NCI-H345 treated with DMSO at 0.1 percent for 48 hours (cell line): Measurements from ENCODE around the gene COG4.

Experiments
- DNase-seq: peaks from one replicate; lab custom pipeline; 2025; ENCODE audit not compliant: unreplicated experiment; lab: John Stamatoyannopoulos, UW

The COG4 gene

DNA sequence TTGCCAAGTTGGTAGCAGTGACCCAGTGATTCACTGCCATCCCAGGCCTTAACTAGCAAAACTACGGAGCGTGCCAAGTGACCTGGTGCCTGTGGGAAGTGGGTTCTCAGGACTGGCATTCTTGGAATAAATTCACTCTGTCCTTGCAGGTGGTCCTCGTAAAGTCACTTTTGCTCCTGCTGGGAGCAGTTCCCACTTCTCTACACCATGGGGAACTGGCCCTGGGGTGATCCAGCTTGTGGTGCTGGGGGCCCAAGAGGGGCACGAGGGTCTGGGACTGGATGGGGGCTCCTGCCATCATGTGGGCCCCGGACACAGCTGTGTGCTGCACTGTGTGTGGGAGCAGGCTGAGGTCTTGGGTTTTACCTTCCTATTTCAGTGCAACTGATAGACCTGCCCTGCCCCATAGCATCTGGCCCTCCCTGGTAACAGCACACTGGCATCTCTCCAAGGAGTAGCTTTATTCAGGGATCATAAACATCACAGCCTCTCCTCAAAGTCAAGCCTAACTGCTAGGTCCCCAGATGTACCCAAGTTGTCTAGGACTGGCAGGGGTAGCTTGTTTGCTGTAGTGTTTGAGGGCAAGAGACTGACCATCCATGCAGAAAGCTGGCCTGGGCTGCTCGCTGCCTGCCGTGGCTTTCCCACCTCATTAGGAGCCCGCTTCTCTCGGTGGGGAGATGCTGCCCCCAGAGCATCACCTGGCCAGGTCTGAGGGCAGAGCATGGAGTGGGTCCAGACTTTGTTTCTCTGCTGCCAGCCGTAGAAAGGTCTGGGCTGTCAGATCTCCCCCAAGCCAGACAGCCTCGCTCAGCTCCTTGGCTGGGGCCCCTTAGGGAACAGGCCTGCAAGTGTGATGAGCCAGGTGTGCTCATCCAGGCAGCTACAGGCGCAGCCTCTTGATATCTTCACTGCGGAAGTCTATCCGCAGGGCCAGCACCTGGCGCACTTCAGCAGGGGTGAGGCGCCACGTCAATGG is 42.9 kb downstream of the COG4 start:
- DNase-seq = no peak

DNA sequence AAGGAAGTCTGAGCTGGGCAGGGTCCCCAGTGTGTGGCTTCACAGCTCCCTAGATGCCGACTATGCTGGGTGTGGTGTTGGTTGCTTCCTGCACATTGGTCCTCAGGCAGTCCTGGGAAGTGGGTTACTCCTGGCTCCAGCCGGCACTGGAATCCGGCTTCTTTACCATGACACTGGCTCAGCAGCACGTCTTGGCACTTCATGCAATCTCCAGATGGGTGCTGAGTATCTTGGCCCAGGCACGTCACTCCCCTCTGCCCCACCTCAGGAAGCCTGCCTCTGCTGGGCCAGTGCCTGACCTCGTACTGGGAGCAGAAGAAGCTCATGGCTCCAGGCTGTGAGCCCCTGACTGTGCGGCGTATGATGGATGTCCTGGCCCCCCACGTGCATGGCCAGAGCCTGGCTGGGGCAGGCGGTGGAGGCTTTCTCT is 44.4 kb downstream of the COG4 start:
- no peak for DNase-seq

- DNase-seq = no peak
Measured at GRCh38 chr16:70478169-70478568, 45.2 kb downstream of the COG4 start.

- DNase-seq = no peak
Measured at GRCh38 chr16:70476272-70477020, 46.9 kb downstream of the COG4 start.

DNA sequence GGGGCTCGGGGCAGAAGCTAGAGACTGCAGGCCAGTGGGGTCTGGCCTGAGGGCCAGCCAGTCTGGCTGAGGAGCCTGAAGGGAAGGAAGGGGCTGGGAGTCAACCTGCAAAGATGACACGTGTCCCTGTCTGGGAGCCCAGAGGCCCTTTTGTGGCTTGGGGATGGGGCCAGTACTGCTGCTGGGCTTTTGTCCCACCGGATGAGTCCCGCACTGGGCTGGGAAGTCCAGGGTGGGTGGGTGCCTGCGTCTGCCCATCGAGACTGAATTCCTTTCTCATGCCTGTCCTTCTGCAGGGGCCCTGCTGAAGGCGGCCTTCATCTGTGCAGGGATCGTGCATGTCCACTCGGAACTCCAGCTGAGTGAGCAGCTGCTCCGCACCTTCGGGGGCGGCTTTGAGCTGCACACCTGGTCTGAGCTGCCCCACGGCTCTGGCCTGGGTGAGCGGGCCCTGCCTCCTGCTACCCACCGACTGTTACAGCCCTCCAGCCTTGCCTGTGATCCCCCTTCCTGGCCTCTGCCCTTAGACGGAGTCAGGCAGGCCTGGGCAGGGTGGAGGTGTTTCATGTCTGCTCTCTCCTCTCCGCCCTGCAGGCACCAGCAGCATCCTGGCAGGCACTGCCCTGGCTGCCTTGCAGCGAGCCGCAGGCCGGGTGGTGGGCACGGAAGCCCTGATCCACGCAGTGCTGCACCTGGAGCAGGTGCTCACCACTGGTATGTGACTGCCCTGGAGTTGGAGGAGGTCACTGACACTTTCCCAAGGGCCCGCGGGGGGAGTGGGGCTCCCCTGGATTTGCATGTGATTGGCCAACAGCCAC is 48.1 kb downstream of the COG4 start:
- no peak for DNase-seq

DNA sequence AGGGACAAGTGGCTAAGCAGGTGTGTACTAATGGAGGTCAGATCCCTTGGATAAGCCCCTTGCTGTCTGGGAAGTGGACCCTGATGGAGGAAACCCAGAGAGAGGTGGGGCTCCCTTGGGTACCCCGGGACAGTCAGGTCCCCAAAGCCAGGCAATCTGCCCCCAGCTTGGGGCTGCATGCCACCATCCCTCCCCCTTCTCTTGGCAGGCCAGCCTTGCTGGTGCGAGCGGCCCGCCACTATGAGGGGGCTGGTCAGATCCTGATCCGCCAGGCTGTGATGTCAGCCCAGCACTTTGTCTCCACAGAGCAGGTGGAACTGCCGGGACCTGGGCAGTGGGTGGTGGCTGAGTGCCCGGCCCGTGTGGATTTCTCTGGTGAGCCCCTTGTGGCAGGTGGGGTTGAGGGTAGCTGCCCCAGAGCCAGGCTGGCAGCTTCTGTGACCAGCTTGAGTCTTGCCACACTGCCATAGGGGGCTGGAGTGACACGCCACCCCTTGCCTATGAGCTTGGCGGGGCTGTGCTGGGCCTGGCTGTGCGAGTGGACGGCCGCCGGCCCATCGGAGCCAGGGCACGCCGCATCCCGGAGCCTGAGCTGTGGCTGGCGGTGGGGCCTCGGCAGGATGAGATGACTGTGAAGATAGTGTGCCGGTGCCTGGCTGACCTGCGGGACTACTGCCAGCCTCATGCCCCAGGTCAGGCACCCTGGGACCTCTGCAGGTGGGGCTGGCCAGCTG is 48.9 kb downstream of the COG4 start:
- no peak for DNase-seq

DNA sequence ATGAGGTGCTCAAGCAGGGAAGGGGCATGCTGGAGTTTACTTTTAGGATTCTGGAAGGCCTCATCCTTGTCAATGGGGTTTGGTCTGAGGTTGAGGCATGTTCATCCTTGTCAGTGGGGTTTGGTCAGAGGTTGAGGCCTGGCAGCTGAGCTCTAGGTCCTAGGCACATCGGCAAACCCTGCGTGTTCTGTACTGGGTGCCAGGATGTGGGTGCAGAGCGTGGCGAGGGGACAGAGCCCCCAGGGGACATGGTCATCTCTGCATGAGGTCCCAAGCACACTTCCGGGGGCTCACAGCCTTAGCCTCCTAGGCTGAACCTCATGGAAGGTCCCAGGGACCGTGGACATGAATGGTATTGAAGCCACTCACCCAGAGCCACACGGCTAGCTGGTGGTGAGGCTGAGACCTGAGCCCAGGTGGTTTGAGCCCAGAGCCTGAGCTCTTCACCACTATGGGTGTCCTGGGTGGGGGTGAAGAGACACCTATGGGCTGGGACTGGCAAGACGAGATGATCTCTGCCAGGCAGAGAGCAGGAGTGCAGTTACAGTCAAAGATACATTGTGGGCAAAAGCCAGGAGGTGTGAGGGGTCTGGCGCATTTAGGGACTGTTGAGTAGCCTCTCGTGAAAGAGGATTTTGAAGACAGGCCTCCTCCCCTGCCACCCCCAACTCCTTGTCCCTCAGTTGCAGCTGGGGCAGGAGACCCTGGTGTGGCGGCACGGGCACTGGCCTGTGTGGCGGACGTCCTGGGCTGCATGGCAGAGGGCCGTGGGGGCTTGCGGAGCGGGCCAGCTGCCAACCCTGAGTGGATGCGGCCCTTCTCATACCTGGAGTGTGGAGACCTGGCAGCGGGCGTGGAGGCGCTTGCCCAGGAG is 49.7 kb downstream of the COG4 start:
- no peak for DNase-seq

DNA sequence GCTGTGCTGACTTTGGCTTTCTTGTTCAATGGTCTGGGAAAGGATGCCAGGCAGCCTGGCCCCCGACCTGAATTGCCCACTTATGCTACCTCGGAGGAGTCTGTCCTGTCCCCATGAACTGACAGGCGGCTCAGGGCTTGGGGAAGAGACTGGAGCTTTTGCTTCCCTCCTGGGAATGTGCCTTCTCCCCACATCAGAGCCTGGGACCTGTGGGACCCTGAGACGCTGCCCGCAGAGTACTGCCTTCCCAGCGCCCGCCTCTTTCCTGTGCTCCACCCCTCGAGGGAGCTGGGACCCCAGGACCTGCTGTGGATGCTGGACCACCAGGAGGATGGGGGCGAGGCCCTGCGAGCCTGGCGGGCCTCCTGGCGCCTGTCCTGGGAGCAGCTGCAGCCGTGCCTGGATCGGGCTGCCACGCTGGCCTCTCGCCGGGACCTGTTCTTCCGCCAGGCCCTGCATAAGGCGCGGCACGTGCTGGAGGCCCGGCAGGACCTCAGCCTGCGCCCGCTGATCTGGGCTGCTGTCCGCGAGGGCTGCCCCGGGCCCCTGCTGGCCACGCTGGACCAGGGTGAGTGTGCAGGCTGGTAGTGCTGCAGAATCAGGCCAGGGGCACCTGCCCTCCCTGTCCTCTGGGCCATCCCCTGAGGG is 50.4 kb downstream of the COG4 start:
- no peak for DNase-seq

DNA sequence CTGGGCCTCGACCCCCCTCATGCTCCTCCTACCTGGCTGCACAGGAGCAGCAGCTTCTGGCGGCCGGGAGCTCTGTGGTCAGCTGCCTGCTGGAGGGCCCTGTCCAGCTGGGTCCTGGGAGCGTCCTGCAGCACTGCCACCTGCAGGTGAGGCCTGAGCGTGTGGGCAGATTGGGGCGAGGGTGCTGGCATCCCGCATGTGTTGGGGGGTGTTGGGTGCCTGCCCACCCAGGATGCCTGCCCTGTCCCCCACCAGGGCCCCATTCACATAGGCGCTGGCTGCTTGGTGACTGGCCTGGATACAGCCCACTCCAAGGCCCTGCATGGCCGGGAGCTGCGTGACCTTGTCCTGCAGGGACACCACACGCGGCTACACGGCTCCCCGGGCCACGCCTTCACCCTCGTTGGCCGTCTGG is 52.4 kb downstream of the COG4 start:
- DNase-seq = no peak

DNA sequence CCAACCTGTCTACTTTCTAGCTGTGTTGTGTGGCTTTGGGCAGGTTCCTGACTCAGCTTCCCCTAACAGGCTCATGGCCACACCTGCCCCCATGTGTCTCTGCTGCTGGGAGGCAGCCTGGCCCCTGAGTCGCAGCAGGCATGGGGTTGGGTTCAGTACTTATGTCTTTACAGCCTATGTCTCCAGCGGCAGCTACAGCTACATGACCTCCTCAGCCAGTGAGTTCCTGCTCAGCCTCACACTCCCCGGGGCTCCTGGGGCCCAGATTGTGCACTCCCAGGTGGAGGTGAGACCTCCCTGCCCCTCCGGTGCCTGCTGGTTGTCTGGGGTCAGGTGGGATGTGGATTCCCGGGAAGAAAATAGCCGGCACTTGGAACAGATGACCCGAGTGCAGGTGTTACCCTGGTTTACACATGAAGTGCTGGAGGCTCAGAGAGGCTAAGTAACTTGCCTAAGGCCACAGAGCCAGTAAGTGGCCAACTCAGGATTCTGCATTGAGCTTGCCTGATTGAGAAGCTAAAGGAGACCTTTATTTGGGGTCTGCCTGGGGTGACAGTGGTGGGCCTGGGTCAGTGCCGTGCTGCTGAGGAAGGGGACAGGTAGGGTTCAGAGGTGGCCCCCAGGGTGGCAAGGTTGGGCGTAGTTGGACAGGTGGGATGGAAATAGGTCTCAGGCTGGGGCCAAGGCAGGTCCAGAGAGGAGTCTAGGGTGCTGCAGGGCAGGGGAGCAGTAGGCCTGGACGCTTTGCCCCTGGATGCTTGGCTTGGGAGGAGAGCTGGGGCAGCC is 53.0 kb downstream of the COG4 start:
- no peak for DNase-seq

DNA sequence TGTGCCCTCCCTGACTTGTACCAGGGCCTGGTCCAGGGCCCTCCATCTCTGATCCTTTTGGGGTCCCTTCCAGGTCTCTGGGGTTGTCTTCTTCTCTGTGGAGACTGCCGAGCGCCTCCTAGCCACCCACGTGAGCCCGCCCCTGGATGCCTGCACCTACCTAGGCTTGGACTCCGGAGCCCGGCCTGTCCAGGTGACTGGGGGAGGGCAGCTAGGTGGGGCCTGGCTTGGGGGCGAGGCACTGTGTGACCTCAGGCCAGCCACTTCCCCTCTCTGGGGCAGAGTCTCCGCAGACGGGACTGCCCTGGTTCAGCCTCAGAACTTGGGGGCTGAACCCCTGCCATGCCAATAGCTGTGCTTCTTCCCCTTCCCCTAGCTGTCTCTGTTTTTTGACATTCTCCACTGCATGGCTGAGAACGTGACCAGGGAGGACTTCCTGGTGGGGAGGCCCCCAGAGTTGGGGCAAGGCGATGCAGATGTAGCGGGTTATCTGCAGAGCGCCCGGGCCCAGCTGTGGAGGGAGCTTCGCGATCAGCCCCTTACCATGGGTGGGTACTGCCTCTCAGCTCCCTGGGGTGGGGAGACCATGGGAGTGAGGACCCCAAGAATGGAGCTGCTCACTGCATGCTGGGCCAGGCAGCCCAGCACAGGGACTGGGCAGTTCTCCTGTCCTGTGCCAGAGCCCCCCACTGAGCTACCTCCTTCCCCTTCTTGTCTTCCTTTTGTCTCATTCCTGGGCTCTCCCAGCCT is 54.4 kb downstream of the COG4 start:
- no peak for DNase-seq

DNA sequence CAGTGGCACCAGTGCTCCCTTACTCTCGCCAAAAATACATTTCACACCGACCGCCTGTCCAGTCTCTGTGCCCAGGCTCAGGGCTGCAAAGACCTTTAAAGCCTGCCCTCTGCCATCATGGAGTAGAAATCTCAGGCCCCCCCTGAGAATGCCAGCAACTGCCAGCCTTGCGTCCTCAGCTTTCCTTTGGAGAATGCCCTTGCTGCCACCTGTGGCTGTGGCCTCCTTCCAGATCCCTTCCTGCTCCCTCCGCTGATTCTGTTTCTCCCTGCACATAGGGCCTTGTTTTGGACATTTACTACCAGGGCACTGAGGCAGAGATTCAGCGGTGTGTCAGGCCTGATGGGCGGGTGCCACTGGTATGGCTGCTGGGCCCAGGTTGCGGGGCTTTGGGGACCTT is 55.7 kb downstream of the COG4 start:
- no peak for DNase-seq

- no peak for DNase-seq
Measured at GRCh38 chr16:70467113-70467512, 56.2 kb downstream of the COG4 start.

DNA sequence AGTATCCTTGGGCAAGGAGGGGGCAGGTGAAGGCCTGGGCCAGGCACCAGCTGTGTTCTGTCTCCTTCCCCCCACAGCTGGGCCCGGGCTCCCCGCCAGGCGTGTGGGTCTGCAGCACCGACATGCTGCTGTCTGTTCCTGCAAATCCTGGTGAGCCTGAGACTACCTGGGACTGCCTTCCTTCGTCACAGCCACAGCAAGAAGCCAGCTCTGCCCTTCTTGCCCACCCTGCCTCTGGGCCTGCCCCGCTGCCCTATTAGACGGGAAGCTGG is 56.6 kb downstream of the COG4 start:
- DNase-seq = no peak

DNA sequence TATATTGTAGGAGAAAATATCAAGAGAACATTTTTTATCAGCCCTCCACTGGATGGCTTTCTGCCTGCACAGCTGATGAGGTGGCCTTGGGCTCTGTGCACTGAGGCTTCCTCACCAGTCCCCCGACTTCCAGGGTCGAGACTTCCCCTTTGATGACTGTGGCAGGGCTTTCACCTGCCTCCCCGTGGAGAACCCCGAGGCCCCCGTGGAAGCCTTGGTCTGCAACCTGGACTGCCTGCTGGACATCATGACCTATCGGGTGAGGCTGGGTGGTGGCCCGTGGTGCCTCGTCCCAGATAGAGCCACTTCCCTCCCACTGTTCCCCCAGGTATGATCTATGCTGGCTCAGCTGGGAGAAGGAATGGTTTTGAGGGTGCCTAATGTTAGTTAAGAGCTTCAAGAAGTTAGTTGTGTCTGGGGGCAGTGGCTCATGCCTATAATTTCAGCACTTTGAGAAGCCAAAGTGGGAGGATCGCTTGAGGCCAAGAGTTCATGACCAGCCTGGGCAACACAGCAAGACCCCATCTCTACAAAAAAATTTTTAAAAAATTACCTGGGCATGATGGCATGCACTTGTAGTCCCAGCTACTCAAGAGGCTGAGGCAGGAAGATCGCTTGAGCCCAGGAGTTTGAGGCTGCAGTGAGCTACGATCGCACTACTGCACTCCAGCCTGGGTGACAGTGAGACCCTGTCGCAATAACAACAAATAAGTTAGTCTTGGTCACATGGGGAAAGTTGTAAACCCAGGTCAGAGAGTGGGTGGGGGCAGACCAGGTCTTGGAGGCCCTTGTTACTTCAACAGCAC is 57.2 kb downstream of the COG4 start:
- DNase-seq = no peak

DNA sequence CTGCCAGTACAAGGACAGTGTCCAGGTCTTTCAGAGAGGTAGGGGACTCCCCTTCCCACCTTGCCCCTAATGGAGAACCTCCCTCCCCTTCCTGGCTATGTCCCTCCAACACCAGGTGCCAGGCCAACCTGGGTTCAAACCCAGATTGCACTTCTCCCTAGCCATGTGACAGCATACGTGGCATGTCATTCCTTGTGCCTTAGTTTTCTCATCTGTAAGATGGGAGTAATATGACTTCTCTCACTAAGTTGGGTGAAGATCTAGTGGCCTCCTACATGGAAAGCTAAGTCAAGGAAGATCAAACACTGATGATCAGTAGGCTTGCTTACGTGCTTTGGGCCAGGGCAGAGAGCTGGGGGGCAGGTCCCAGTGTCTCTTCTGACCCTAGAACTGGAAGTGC is 60.1 kb downstream of the COG4 start:
- no peak for DNase-seq

- DNase-seq = no peak
Measured at GRCh38 chr16:70460737-70461261, 62.6 kb downstream of the COG4 start.
